Neural crest cell (in vitro differentiated cells): ENCODE data around the gene KHSRP. TPM values are rescaled to one million over a fixed set of nuclear protein-coding genes. Genes with fewer than 3 reads are reported as not detected.
"Not testable (repeated sequence)": the region's sequence is repeated elsewhere in the genome, so short reads cannot be mapped to it uniquely, and the experiment has no call there.

ENCODE experiments used
- DNase-seq: peaks from one replicate; pipeline ENCODE4 v3.0.0; 2021; ENCODE audit warnings: low read depth, mixed read lengths, low spot score
- H3K27ac Mint-ChIP-seq: one replicate; pipeline ENCODE4 v1.8.0; 2021; ENCODE audit warnings: mild to moderate bottlenecking, mixed read lengths; ENCODE audit not compliant: unreplicated experiment
- H3K27me3 Mint-ChIP-seq: 2 replicates; pipeline ENCODE4 v1.8.0; 2021; ENCODE audit warnings: low read depth, mild to moderate bottlenecking, mixed read lengths
- H3K36me3 Mint-ChIP-seq: 2 replicates; pipeline ENCODE4 v1.8.0; 2021; ENCODE audit warnings: low read depth, mild to moderate bottlenecking, mixed read lengths
- H3K4me1 Mint-ChIP-seq: 2 replicates; pipeline ENCODE4 v1.8.0; 2021; ENCODE audit warnings: mixed read lengths
- H3K4me3 Mint-ChIP-seq: one replicate; pipeline ENCODE4 v1.8.0; 2021; ENCODE audit warnings: mild to moderate bottlenecking, mixed read lengths
- H3K9me3 Mint-ChIP-seq: 2 replicates; pipeline ENCODE4 v1.8.0; 2021; ENCODE audit warnings: mixed read lengths
- total RNA-seq: library from RNA; stranded (reverse); gene quantifications from 2 replicates; pipeline ENCODE4 v1.2.1, GENCODE V29; 2021
- TF ChIP-seq, protein P1 (sequence below): fragments of 200-600 bp; sonication (generic); conservative IDR thresholded peaks from 2 replicates; pipeline ENCODE4 v1.5.0; 2021; ENCODE audit warnings: antibody characterized with exemption, mild to moderate bottlenecking

Gene KHSRP
- total RNA-seq, 1 donor from 2014 or later = 678 TPM

- no peak overlapping the region for H3K27ac Mint-ChIP-seq
- peaks cover 5% of the 10 kb centered on the region for H3K36me3 Mint-ChIP-seq
- H3K27me3 Mint-ChIP-seq = no peaks in the 10 kb centered on the region
These were observed 15.1 kb upstream of the KHSRP start for GRCh38 chr19:6439743-6440142.

DNA sequence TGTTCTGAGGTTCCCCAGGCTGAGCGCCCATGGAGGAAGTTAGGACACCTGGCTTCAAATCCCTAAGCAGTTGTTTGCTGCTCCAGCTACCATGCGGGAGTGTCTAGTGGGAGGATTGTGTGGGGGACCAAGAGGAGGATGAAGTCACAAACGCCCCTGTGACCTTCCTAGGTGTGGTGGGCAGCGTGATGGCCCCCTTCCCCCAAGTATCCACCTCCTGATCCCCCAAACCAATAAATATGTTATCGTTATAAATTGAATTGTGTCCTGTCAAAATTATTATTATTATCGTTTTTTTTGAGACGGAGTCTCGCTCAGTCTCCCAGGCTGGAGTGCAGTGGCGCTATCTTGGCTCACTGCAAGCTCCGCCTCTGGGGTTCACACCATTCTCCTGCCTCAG is 9.1 kb upstream of the KHSRP start, which contains the start of gene SLC25A41:
SLC25A41 (minus strand) TSS at position 101 of the 400 bp plus-strand sequence; CDS start at position 31, 70 bp downstream.
- H3K36me3 Mint-ChIP-seq = no peaks in the 10 kb centered on the region
- no peaks in the 10 kb centered on the region for H3K4me1 Mint-ChIP-seq
- TF ChIP-seq, protein P1, sequence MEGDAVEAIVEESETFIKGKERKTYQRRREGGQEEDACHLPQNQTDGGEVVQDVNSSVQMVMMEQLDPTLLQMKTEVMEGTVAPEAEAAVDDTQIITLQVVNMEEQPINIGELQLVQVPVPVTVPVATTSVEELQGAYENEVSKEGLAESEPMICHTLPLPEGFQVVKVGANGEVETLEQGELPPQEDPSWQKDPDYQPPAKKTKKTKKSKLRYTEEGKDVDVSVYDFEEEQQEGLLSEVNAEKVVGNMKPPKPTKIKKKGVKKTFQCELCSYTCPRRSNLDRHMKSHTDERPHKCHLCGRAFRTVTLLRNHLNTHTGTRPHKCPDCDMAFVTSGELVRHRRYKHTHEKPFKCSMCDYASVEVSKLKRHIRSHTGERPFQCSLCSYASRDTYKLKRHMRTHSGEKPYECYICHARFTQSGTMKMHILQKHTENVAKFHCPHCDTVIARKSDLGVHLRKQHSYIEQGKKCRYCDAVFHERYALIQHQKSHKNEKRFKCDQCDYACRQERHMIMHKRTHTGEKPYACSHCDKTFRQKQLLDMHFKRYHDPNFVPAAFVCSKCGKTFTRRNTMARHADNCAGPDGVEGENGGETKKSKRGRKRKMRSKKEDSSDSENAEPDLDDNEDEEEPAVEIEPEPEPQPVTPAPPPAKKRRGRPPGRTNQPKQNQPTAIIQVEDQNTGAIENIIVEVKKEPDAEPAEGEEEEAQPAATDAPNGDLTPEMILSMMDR = no peak
- no peaks in the 10 kb centered on the region for H3K9me3 Mint-ChIP-seq
- peaks cover 19% of the 10 kb centered on the region for H3K27me3 Mint-ChIP-seq
- H3K27ac Mint-ChIP-seq = no peak within 1 kb of the TSS
- no peak for DNase-seq
- no peak within 1 kb of the TSS for H3K4me3 Mint-ChIP-seq

More at GRCh38 chr19:6439743-6440142, 15.1 kb upstream of the KHSRP start:
- no peak overlapping the region for H3K4me3 Mint-ChIP-seq
- H3K9me3 Mint-ChIP-seq = no peaks in the 10 kb centered on the region
- no peaks in the 10 kb centered on the region for H3K4me1 Mint-ChIP-seq
- TF ChIP-seq, protein P1 = no peak
- DNase-seq = no peak

DNA sequence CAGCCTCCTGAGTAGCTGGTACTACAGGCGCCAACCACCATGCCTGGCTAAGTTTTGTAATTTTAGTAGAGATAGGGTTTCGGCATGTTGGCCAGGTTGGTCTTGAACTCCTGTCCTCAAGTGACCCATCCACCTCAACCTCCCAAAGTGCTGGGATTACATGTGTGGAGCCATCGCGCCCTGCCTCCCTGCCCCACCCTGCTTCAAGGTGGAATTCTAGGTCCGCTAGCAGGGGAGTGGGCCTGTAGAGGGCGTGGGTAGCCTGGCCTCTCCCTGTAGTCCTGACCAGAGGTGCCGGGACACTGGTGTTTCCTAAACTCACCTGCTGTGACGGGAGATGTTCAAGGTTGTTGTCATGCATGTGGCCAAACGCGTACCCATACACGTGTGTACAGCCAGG is 8.6 kb upstream of the KHSRP start:
- H3K36me3 Mint-ChIP-seq = no peaks in the 10 kb centered on the region
- no peaks in the 10 kb centered on the region for H3K9me3 Mint-ChIP-seq
- no peak for DNase-seq
- TF ChIP-seq, protein P1 = no peak
- no peak overlapping the region for H3K4me3 Mint-ChIP-seq
- no peaks in the 10 kb centered on the region for H3K4me1 Mint-ChIP-seq
- H3K27ac Mint-ChIP-seq = no peak overlapping the region
- H3K27me3 Mint-ChIP-seq = peaks cover 19% of the 10 kb centered on the region

GRCh38 chr19:6431891-6432290 is 7.3 kb upstream of the KHSRP start:
- Mint-ChIP-seq H3K4me1 (no peaks in the 10 kb centered on the region), H3K9me3 (no peaks in the 10 kb centered on the region), H3K27me3 (peaks cover 19% of the 10 kb centered on the region), H3K36me3 (no peaks in the 10 kb centered on the region), H3K4me3 (no peak overlapping the region), H3K27ac (peak overlapping the region; percentile 31)
- TF ChIP-seq, protein P1 = no peak
- no peak for DNase-seq

DNA sequence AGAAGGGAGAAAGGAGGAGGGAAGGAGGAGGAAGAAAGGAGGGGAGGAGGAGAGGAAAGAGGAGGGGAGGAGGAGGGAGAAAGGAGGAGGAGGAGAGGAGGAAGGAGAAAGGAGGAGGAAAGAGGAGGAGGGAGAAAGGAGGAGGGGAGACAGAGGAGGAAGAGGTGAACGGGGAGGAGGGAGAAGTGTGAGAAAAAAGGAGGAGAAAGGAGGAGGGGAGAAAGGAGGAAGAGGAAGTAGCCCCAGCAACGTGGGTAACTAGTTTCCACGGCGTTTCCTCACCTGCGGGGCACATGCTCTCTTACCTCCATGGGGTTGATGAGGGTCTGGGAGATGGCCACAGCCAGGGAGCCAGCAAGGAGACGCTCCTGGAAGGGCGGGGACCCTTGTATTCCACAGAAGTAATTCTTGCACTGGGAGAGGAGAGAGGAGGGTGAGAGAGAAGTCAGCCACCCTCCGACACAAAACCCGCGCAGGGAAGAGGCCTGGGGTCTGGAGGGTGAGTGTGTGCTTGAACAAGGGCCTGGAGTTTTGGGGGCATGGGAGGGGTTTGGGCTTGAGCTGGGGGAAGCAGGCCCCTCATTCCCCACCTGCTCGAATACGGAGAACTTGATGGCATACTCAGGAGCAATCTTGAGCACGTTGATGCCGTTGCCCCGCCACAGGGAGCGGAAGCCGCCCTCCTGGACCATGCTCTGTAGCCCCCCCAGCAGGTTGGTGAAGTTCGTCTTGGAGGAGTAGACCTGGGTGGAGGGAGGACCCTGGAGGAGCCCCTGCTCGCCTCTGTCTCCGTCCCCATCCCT is 5.0 kb upstream of the KHSRP start:
- no peak for DNase-seq
- Mint-ChIP-seq H3K4me3 (no peak overlapping the region), H3K36me3 (no peaks in the 10 kb centered on the region), H3K9me3 (peaks cover 2% of the 10 kb centered on the region), H3K27ac (no peak overlapping the region), H3K27me3 (peaks cover 24% of the 10 kb centered on the region), H3K4me1 (peaks cover 7% of the 10 kb centered on the region)
- TF ChIP-seq, protein P1 = no peak

GRCh38 chr19:6428692-6429418 is 4.2 kb upstream of the KHSRP start:
- H3K9me3 Mint-ChIP-seq, H3K36me3 Mint-ChIP-seq, H3K4me1 Mint-ChIP-seq, DNase-seq, H3K27ac Mint-ChIP-seq, H3K4me3 Mint-ChIP-seq: not testable (repeated sequence)
- peaks cover 24% of the 10 kb centered on the region for H3K27me3 Mint-ChIP-seq
